Left cardiac atrium (tissue), 4 donors: Measurements from ENCODE around the gene ARSB. TPM values are rescaled to one million over a fixed set of nuclear protein-coding genes. Genes with fewer than 3 reads are reported as not detected.
"Not testable (repeated sequence)": the region's sequence is repeated elsewhere in the genome, so short reads cannot be mapped to it uniquely, and the experiment has no call there.

ENCODE experiments used
- ATAC-seq, 2 donors: fragments of 200-7000 bp; cut with Tn5 transposase; one replicate each; pipeline ENCODE4 v1.9.1; 2020; ENCODE audit warnings: mild to moderate bottlenecking in 2 of 2, moderate library complexity in 2 of 2
- DNase-seq: peaks from one replicate; pipeline ENCODE4 v3.0.0-alpha.2; 2020
- intact Hi-C, 2 donors: fragments of 100-400 bp; cut with DNase I; formaldehyde crosslinking; loops; one replicate each; pipeline versions ENCODE4 v1.14.1 to v1.15.1; 2022 to 2023
- total RNA-seq, 2 donors: library from RNA; stranded (reverse); fragmentation: NEBNext Ultra II Directional; extraction: Animal tissue kit (Norgen Biotek cat#: 25700); gene quantifications; one replicate each; pipeline ENCODE4 v1.2.1, GENCODE V29; 2021
- donor health status: DM: no; HTN: yes; CAD: no.
- donor health status: DM: no; HTN: yes; CAD: no; lungs with severe emphysema.
- donor health status: DM: yes; HTN: yes; CAD: no.
- donor health status: Dilated cardiomyopathy.

The ARSB gene
- total RNA-seq, 2 donors from 2014 or later: 10.5 to 10.6 TPM

DNA sequence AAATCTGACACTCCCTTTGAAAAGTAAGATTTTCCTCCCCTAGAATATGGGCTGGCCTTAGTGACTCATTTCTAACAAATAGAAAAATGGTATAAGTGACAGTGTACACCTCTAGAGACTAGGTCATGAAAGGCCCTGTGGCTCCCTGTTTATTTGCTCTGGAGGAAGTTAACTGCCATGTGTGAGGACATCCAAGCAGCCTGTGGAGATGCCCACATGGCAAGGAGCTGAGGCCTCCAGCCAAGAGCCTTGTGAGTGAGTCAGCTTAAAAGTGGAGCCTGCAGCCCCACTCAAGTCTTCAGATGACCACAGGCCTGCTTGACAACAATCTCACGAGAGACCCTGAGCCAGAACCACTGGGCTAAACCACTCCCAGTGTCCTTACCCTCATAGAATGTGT lies 208.5 kb downstream of the ARSB start:
- DNase-seq: no peak
- intact Hi-C loops: no loop called here
- ATAC-seq: no peak

GRCh38 chr5:78773655-78774054 lies 211.5 kb downstream of the ARSB start:
- no peak for DNase-seq
- no peak for ATAC-seq
- intact Hi-C loops: no loop called here

GRCh38 chr5:78771260-78772205 lies 213.6 kb downstream of the ARSB start:
- DNase-seq (no peak), ATAC-seq (peak in 1 of 2 donors; percentile 70)
- intact Hi-C loops: no loop called here

- DNase-seq (no peak), ATAC-seq (no peak)
- intact Hi-C loops: no loop called here
Observed at GRCh38 chr5:78768781-78769380, 216.2 kb downstream of the ARSB start.

DNA sequence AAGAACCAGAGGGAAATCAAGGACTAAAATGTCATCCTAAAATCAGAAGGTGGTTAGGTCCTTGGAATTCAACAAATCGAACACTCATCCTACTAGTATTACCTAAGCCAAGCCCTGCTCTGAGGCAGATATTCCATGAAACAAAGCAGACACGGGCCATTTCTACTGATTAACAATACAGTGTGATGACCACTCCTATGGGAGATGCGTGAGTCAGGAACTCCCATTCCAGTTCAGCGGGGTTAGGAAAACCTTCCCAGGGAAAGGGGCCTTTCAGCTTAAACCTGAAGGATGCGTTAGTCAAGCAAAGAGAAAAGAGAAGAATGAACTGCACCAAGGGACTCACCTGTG lies 218.7 kb downstream of the ARSB start:
- DNase-seq (no peak), ATAC-seq (no peak)
- intact Hi-C loops: no loop called here

DNA sequence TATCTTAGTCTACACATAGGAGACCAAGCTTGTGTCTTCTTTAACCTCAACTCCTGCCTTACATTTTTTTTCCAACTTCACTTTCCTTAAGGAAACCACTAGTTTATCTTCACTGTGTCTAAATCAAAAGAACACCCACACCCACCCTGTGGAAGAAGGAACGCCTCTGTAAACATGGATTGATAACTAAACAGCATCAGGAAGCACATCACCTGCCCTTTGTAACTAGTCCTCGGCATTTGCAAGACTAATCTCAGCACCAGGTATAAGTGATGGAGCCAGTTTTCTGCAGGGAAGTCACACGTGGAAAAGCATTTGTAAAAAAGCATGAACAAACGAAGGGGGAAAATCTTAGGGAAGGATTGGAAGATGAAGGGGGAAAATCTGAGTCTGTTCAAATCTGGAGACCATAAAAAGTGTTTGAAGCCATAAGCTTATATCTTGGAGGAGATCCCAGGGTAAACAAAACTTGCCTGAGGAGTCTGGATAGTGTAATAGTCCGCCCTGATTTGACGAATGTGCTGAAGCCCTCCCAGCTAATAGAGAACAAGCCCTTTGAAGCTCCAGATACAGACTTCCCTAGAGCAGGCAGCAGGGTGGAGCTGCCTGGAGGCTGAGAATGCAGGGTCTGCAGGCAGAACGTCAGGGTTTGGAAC lies 219.2 kb downstream of the ARSB start:
- ATAC-seq: no peak
- intact Hi-C loops: no loop called here
- no peak for DNase-seq

DNA sequence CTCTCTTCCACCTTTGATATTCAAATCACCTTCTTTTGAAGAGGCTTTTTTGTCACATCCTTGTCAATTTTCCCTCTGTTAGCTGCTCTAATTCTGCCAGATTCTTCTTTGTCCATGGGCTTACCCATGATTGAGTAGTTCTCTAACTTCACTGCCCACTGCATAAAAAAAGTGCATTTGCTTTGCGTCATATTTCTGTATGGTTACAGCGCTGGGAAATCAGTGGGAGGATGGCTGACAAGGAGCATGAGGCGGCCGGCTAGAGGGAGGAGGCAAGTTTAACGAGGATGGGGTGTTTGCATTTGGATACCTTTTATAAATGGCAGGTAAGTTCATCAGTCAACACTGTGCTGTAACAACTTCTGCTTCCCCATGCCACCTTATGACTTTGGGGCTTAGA lies 220.0 kb downstream of the ARSB start:
- ATAC-seq (no peak), DNase-seq (no peak)
- intact Hi-C loops: no loop called here

- ATAC-seq (no peak), DNase-seq (no peak)
- intact Hi-C loops: no loop called here
Observed at GRCh38 chr5:78763659-78764189, 221.4 kb downstream of the ARSB start.

- intact Hi-C loops, DNase-seq, ATAC-seq: not testable (repeated sequence)
Observed at GRCh38 chr5:78762743-78763142, 222.4 kb downstream of the ARSB start.

GRCh38 chr5:78761840-78762239 lies 223.3 kb downstream of the ARSB start:
- ATAC-seq (no peak), DNase-seq (no peak)
- intact Hi-C loops: no loop called here

DNA sequence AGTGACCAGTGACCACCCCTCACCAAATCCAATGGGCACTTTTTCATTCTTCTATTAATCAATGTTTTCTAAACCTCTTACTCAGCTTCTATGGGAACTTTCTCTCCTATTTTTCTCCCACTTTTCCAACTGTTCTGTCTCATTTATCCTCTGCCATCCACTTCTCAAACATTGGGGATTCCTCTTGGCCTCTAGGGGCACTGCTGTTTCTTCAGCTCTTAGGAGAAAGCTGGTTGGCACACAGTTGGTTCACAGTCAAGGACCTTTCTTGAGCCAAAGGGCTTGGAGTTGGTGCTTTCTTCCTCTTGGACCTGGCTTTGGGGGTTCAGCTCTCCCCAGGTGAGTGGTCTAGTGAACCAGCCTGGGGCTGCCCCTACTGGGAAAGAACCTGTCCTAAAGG lies 224.3 kb downstream of the ARSB start:
- intact Hi-C loops: no loop called here
- DNase-seq (no peak), ATAC-seq (no peak)

DNA sequence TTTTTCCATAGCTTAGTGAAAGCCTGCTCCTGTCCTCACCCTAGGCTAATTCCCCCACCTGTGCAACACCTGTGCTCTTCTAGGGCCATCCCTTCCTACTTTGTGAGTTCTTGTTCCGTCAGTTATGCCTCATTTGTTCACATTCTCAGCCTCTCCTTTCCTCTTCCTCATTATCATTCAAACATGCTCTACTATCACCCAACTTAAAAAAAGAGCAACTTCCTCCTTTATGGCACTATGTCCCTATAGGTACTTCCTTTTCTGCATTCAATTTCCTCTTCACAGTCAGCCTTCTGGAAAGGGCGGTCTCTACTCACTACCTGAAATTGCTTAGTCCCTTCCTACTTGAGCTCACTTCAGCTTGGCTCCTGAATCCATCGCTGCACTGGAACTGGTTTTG lies 224.7 kb downstream of the ARSB start:
- ATAC-seq: peak in 1 of 2 donors; percentile 30
- DNase-seq: no peak
- intact Hi-C loops: no loop called here

GRCh38 chr5:78758169-78758839 lies 226.8 kb downstream of the ARSB start:
- intact Hi-C loops: no loop called here
- ATAC-seq (no peak), DNase-seq (no peak)

- DNase-seq (peak; percentile 43), ATAC-seq (peak in 1 of 2 donors; percentile 90)
- intact Hi-C loops: no loop called here
Observed at GRCh38 chr5:78757269-78758053, 227.6 kb downstream of the ARSB start.

DNA sequence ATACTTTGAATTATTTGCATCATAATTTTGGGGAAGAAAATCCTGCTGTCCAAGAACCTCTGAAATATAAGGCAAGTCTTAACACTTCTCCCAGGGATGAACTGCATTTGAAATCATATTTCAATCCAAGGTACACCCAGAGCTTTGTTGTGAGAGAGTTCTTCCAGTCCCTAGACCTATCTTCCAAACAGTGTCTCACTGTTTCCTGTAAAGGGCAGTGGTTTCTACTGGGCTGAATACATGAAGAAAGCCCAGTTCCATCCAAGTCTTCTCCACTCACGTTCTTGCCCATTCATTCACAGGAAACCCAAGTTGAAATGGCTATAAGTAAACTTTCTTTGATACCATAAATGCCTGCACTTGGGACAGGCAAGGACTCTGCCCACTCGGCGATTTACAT lies 228.3 kb downstream of the ARSB start:
- intact Hi-C loops: no loop called here

DNA sequence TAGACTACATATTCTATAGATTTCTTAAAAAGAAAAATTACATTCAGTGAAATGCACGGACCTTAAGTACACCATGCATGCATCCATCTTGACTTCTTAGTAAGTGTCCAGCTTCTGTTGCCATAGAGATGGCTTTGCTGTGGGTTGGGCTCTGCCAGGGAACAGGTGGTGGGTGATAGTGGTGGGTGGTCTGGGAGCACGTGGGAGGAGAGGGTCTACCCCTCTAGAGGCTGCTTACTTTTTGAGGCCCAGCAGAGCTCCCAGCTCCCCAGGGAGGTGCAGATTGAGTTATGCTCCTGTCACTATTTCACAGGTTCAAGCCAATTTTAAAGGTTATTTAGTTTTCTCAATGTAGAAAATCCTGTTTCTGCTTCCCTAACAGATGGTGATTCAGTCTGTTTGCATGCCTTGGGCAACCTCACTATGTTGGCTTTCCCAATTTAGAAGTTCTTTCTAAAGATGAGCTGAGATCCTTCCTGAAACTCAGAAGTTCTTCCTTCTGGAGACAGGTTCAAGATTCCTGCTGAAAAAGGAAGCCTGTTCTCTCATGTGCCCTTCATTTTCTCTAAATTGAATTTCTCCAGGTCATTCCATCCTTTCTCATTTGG lies 229.2 kb downstream of the ARSB start:
- intact Hi-C loops: no loop called here
- ATAC-seq: no peak
- no peak for DNase-seq

More for the DNA sequence above, 228.3 kb downstream of the ARSB start:
- DNase-seq: no peak
- ATAC-seq: peak in 1 of 2 donors; percentile 56

DNA sequence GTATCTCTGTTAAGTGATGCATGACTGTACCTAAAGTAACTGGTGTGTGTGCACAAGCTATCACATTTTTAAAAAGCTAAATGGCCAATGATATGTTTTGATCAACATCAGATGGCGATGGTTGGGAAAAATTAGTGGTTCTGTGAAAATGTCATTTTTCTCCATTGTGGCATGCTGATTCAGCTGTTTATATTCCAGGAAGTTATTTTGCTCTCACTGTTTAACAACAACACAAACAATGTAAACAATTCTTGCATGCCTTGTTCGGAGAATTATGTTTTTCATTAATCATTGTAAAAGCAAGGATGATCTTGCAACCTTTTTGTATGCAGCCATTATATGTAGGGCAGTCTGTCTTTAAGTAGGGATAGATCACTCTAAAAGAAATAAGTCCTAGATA lies 230.5 kb downstream of the ARSB start:
- intact Hi-C loops: no loop called here
- ATAC-seq (no peak), DNase-seq (no peak)

DNA sequence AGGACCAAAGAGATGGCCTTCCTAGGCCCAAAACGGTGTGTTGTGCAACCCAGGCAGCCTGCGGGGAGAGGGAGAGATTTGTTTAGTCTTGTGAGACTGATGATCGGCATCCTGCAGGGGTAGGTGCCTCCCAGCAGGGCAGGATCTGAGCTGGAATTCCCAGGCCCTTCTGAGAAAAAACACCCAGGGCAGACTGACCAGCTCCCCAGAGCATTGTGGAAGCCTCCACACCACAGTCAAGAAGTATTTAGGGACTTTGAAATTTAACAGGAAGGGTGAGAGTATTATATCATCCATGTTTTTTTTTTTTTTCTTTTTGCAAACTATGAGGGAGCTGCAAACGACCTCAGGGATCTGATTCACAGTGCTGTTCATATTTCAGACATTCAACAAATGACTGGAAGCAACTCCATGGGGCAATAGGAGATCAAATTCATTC lies 232.0 kb downstream of the ARSB start:
- intact Hi-C loops: no loop called here
- DNase-seq (no peak), ATAC-seq (no peak)
